HG03103 (cell line): ENCODE results near the gene GRIN2A.

Experiments used
- ATAC-seq: cut with Tn5 transposase; IDR thresholded peaks from one replicate; pipeline ENCODE4 v1.9.1; 2021; ENCODE audit warnings: low read depth; ENCODE audit not compliant: unreplicated experiment

Gene GRIN2A

GRCh38 chr16:10090816-10091215, 91.4 kb downstream of the GRIN2A start:
- ATAC-seq, result no peak

- ATAC-seq, result no peak
These were observed 93.8 kb downstream of the GRIN2A start for GRCh38 chr16:10088380-10088793.

DNA sequence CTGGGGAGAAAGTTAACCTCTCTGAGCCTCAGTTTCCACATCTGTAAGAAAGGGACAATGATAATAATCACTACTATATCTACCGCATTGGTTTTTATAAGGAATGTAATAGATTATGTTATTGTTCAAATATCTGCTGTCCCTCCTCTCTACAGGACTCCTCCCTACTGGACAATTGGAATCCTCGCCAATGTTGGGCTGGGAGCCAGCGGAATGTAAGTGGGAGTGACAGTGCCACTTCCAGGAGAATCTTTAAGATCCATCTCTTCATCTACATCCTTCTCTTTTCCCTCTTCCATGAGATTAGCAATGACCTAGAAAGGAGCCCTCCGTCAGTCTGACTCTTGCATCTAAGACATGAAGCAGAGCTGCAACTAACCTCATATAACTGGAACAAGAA, 95.1 kb downstream of the GRIN2A start:
- no peak for ATAC-seq

DNA sequence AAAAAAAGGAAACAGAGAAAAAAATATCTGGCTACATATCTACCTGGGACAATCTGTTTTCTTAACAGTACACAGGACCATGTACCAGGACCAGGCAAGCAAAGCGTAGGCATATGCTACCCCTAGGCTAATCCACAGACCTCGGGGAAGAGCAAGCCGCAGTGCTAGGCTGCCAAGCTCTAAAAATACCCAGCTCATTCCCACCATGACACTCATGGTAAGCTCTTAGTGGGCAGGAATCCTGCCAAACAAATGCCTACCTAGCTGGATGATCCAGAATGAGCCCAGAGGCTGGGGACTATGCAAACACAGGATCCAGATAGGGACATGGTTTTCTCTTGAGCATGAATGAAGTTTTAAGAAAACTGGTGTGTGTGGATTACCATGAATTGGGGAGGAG, 95.6 kb downstream of the GRIN2A start:
- no peak for ATAC-seq

DNA sequence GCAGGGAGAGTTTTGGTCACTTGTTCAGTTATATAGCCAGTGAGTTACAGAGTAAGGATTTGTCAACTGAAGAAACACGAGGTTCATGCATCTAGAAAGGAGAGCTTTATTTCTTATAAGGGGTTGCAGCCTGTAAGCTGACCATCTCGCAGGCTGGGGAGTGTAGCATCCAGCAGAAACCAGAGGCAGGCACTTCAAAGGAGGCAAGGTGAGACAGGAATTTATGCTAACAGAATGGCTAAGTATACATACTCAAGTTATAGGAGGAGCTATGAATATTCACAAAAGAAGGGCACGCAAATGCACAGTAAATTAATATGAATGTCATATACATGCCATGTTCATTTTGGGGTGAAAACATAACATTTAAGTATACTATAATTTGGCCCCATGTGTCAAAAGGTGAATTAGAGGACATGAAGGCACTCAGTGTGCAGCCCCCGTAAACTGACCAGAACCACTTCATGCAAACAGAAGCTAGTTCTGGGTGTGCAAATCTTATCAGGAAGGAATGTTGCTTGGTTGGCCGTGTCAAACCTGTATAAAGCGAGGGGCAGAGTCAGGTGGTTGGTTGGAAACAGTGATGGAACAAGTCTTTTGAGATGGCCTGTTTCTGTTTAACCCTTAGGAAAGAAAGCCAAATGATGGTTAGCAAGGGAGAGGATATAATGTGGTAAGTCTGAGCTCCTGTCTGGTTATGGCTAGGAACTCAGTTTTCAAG, 97.0 kb downstream of the GRIN2A start:
- no peak for ATAC-seq

DNA sequence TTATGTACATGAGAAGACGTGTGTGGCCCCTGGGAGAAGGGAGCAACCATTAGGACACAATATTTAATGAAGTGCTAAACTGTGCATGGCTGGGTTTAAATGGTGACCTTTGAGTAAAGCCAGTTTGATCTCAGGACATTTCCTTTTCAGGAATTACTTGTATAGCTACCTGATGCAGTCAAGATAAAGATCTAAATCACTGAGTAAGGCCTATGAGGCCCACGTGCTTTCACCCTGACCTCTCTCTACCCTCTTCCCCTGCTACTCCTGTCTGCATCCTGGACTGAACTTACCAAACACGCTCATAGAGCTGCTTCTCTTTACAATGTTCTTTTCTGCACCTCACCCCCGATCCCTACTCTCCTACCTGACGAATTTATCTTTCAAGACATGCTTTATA, 98.9 kb downstream of the GRIN2A start:
- no peak for ATAC-seq

DNA sequence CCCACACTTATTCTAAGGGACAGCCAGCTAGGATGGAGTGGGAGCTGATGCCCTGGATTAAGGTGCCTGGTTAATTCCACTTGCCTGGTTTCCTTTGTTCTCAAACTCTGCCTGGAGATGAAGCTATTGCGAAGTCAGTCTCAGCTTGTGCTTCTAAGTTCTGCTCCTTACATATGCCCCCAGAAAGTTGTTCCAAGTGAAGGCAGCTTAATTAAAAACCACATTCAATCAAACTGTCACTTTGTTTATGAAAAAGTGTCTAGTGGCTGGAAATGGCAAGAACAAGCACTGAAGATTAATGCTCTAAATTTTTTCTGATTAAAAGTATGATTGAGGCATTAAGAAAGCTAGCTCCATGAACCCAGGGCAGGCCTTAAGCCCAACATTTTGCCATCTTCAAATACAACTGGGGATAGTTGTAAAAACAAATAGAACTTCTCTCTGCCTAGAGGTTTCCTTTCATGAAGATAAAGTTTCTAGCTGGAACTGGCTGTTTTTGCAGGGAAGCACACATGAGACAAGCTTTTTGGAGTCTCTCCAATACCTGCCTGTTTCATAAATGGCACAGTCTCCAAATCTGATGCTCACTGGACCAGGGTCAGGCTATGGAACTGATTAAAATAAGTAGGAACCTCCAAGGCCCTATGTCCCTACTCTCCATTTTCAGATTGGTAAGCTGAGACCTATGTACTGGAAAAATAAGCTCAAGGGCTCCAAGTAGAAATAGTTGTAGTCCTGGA, 100.9 kb downstream of the GRIN2A start:
- no peak for ATAC-seq

DNA sequence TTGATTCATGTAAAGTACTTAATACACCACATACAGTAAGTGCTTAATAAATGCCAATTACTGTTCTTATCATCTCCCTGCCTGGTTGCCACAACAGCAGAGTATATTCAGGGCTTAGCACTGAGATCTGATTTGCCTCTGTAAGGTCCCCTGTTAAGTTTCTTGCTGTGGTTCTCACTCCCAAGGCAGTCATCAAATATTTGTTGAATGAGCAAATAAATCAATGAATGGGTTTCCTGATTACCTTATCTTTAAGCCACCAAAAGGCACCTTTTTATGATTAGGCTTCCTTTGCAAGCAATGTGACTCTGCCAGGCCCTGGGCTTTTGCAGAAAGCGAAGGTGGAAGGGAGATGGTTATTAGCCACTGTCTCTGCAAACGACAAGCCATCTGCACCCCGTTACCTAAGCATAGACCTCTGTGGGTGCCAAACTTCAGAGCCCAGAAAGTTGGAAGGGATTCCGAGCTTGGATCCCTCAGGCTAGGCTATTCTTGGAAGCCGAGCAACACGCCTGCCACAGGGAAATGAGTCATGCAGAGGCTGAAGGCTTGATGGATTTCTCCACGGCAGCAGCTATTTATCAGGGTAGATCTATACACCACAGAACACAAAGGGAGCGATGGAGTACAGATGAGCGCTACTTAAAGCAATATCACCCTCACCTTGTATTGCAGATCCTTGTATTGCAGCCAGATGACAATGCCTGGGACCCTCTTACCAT, 102.0 kb downstream of the GRIN2A start:
- no peak for ATAC-seq

DNA sequence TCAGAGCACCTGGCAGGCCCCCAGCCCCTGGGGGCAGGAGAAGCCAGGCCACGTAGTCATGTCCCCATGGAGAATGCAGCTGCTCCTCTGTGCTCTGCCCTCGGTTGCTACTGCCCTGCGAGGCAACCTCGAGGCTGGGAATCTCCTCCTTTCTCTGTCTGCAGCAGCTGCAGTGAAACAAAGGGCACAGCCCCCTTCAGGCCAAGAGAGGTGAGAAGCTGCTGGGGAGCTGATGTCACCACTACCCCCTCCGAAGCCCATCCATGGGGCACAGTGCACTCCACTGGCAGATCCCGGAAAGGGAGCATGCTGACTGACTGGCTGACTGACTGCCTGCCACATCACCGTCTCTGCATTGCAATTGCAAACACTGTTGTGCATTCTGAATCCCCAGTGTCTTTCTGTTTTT, 103.7 kb downstream of the GRIN2A start:
- ATAC-seq, result no peak

DNA sequence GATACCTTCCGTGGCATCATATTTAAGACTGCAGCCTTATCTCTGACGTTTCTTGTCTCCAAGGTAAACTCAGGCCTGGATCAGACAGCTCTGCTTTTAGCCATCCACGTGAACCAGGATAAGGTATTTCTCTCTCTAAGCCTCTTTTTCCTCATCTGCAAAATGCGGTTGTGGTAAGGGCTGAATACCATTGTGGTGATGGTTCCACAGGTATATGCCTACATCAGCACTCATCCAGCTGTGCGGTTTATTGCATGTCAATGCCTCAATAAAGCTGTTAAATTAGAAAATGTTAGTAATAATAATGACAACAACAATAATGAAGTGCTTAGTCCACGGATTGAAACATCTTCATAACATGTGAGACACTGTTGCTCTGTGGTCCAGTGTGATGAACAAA, 104.4 kb downstream of the GRIN2A start:
- ATAC-seq, result no peak

GRCh38 chr16:10076037-10076436, 106.2 kb downstream of the GRIN2A start:
- no peak for ATAC-seq

GRCh38 chr16:10070591-10070990, 111.6 kb downstream of the GRIN2A start:
- ATAC-seq, result no peak

GRCh38 chr16:10069374-10069773, 112.9 kb downstream of the GRIN2A start:
- no peak for ATAC-seq

DNA sequence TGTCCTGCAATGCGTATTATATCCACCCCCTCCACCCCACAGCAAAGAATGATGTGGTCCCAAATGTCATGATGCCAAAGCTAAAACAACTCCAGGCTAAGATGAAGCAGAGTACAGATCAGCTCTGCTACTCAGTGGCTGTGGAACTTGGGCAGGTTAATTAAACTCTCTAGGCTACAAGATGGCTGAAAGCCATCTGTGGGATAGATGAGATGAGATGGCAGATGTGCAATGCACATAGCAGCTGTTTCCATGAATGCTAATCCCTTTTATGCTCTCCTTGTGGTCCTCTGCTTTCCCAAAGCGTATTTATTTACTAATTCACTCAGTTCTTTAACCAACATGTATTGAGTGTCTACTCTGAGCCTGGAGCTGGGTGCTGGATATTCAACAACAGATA, 114.4 kb downstream of the GRIN2A start:
- no peak for ATAC-seq

DNA sequence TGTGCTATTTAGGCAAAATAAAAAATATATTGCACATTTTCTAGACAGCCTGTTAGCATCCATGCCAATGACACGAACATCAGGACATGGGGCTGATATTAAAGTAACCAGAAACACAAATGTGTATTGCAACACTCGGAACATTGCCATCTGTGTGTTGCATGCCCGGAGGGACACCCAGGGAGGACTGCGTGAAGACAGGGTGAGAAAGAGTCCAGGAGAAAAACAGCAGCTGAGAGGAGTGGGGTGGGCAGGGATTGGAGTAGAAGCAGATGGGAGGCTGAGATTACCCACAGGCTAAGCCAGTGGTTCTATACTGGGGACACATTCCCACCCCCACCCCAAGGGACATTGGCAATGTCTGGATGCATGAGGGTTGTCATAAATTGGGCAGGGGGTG, 114.8 kb downstream of the GRIN2A start:
- ATAC-seq, result no peak

DNA sequence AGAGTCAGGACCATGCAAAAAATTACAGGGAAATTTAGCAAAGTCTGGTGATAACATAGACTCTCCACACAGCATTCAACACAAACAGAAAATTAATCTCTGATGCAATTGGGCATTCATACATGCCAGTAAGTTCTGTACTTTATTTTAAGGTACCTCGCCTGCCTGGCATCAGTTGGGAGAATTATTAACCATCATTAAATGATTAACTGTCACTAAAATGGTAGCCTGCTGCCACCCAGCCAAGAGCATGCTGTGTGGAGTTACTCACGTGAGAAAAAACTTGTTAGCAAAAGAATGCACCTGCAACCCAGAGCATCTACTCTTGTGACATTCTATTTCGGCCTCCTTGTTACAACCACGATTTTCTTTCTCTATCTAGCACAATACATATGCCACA, 117.2 kb downstream of the GRIN2A start:
- no peak for ATAC-seq

DNA sequence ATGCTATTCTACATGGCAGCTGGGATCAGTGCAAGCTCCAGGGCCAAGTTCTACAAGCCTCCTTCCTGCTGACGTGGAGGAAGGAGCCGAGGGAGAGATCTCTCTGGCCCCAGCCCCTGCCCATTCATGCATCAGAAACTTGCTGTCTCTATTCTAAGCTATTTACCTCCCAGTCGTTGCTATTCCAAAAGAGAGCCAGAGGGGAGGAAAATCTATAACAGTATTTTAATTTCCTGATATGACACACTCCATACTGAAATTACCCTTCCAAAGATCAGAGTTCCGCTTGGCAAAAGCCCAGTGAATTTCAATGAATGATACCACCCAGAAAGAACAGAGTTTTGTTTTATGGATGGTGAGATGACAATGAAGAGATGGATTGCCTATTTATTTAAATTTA, 133.4 kb downstream of the GRIN2A start:
- no peak for ATAC-seq

DNA sequence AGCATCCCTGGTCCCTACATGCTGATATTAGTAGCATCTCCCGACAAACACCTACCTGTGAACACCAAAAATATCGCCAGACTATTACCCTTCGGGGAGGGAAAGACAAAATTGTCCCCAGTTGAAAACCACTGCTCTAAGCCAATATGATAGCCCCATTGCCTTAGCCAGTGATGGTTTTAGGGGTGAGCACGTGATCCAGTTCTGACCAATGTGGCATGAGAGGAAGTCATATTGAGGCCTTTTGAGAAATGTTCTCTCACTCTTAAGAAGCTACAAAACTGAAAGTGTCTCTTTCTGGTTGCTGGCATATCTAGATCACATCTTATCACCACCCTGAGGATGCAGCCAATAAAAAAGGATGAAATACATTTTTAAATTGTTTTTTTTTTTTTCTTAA, 136.3 kb downstream of the GRIN2A start:
- ATAC-seq, result no peak

DNA sequence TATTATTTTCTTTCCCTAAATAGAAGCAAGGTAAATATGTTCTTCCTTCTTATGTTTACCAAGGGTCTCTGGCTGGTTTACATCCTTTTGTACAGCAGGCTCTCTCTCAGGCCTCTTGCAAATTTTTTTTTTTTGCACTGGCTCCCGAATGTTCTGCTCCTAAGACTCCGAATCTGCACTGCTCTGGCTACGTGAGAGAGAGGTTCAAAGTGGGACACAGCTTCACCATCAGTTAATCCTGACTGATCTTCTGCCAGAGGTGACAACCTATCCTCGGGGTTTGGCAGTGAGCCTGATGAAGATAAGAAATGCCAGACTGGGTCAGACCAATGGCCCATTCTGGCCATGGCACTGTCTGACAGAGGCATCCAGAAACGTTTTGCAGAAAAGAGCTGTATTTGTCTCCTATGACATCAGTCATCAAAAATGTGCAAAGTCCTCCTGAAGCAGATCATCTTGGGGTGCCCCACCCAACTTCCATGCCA, 136.9 kb downstream of the GRIN2A start:
- ATAC-seq, result no peak

GRCh38 chr16:10040136-10041080, 141.8 kb downstream of the GRIN2A start:
- ATAC-seq, result no peak
